IPS-15b (cell line): ENCODE data around the gene TNIK.

Experiments used
- H3K27me3 ChIP-seq: one replicate; pipeline ENCODE4 v1.6.1; 2013; ENCODE audit warnings: low read length; ENCODE audit not compliant: control insufficient read depth, insufficient read depth
- H3K36me3 ChIP-seq: one replicate; pipeline ENCODE4 v1.6.1; 2013; ENCODE audit warnings: low read length; ENCODE audit not compliant: control insufficient read depth, insufficient read depth
- H3K4me1 ChIP-seq: one replicate; pipeline ENCODE4 v1.6.1; 2013; ENCODE audit warnings: mild to moderate bottlenecking, low read length; ENCODE audit not compliant: control insufficient read depth, insufficient read depth
- H3K4me3 ChIP-seq: one replicate; pipeline ENCODE4 v1.5.1; 2013; ENCODE audit warnings: low read depth, low read length
- H3K9ac ChIP-seq: one replicate; pipeline ENCODE4 v1.6.1; 2013; ENCODE audit warnings: low read depth, mild to moderate bottlenecking, low read length
- H3K9me3 ChIP-seq: one replicate; pipeline ENCODE4 v1.6.1; 2013; ENCODE audit warnings: mild to moderate bottlenecking, low read length; ENCODE audit not compliant: control insufficient read depth, insufficient read depth

TNIK gene

GRCh38 chr3:171169866-171170265, 290.3 kb downstream of the TNIK start:
- H3K27me3 ChIP-seq: no peaks in the 10 kb centered on the region
- no peaks in the 10 kb centered on the region for H3K36me3 ChIP-seq
- peaks cover 4% of the 10 kb centered on the region for H3K4me1 ChIP-seq

GRCh38 chr3:171169443-171169842, 290.8 kb downstream of the TNIK start:
- Histone ChIP-seq H3K9me3 (no peaks in the 10 kb centered on the region), H3K4me3 (no peak overlapping the region), H3K4me1 (peaks cover 4% of the 10 kb centered on the region), H3K9ac (no peak overlapping the region), H3K36me3 (no peaks in the 10 kb centered on the region), H3K27me3 (no peaks in the 10 kb centered on the region)

More at GRCh38 chr3:171169866-171170265, 290.3 kb downstream of the TNIK start:
- Histone ChIP-seq H3K9ac (no peak overlapping the region), H3K9me3 (no peaks in the 10 kb centered on the region), H3K4me3 (no peak overlapping the region)

- no peaks in the 10 kb centered on the region for H3K27me3 ChIP-seq
- no peak overlapping the region for H3K9ac ChIP-seq
- H3K36me3 ChIP-seq: no peaks in the 10 kb centered on the region
- peaks cover 4% of the 10 kb centered on the region for H3K4me1 ChIP-seq
- no peak overlapping the region for H3K4me3 ChIP-seq
- H3K9me3 ChIP-seq: no peaks in the 10 kb centered on the region
These were observed 291.7 kb downstream of the TNIK start for GRCh38 chr3:171168551-171168950.

- peaks cover 4% of the 10 kb centered on the region for H3K4me1 ChIP-seq
- H3K27me3 ChIP-seq: no peaks in the 10 kb centered on the region
- H3K9ac ChIP-seq: no peak overlapping the region
- peaks cover under 1% of the 10 kb centered on the region for H3K9me3 ChIP-seq
- H3K36me3 ChIP-seq: no peaks in the 10 kb centered on the region
- H3K4me3 ChIP-seq: no peak overlapping the region
These were observed 292.1 kb downstream of the TNIK start for GRCh38 chr3:171168086-171168485.

GRCh38 chr3:171165983-171166382, 294.2 kb downstream of the TNIK start:
- H3K27me3 ChIP-seq: no peaks in the 10 kb centered on the region
- peaks cover 4% of the 10 kb centered on the region for H3K9me3 ChIP-seq
- H3K4me3 ChIP-seq: no peak overlapping the region
- peaks cover 4% of the 10 kb centered on the region for H3K4me1 ChIP-seq
- no peaks in the 10 kb centered on the region for H3K36me3 ChIP-seq
- no peak overlapping the region for H3K9ac ChIP-seq

GRCh38 chr3:171165499-171165921, 294.7 kb downstream of the TNIK start:
- peaks cover 4% of the 10 kb centered on the region for H3K4me1 ChIP-seq
- no peak overlapping the region for H3K9ac ChIP-seq
- no peaks in the 10 kb centered on the region for H3K27me3 ChIP-seq
- peaks cover 4% of the 10 kb centered on the region for H3K9me3 ChIP-seq
- H3K4me3 ChIP-seq: no peak overlapping the region
- H3K36me3 ChIP-seq: no peaks in the 10 kb centered on the region

GRCh38 chr3:171164067-171164465, 296.1 kb downstream of the TNIK start:
- no peaks in the 10 kb centered on the region for H3K27me3 ChIP-seq
- H3K4me3 ChIP-seq: no peak overlapping the region
- no peak overlapping the region for H3K9ac ChIP-seq
- H3K4me1 ChIP-seq: peaks cover 4% of the 10 kb centered on the region
- H3K9me3 ChIP-seq: peaks cover 4% of the 10 kb centered on the region
- H3K36me3 ChIP-seq: no peaks in the 10 kb centered on the region

- H3K4me1 ChIP-seq: peaks cover 4% of the 10 kb centered on the region
- no peak overlapping the region for H3K9ac ChIP-seq
- no peak overlapping the region for H3K4me3 ChIP-seq
- H3K36me3 ChIP-seq: no peaks in the 10 kb centered on the region
- peaks cover 4% of the 10 kb centered on the region for H3K9me3 ChIP-seq
- no peaks in the 10 kb centered on the region for H3K27me3 ChIP-seq
These were observed 296.8 kb downstream of the TNIK start for GRCh38 chr3:171163101-171164066.

GRCh38 chr3:171160325-171160724, 299.9 kb downstream of the TNIK start:
- Histone ChIP-seq H3K36me3 (no peaks in the 10 kb centered on the region), H3K9ac (no peak overlapping the region), H3K27me3 (no peaks in the 10 kb centered on the region), H3K4me3 (no peak overlapping the region), H3K9me3 (peaks cover 4% of the 10 kb centered on the region), H3K4me1 (no peaks in the 10 kb centered on the region)

- Histone ChIP-seq H3K9ac (no peak overlapping the region), H3K4me1 (no peaks in the 10 kb centered on the region), H3K4me3 (no peak overlapping the region), H3K27me3 (no peaks in the 10 kb centered on the region), H3K9me3 (peaks cover 4% of the 10 kb centered on the region), H3K36me3 (no peaks in the 10 kb centered on the region)
These were observed 300.4 kb downstream of the TNIK start for GRCh38 chr3:171159822-171160157.

- Histone ChIP-seq H3K27me3 (no peaks in the 10 kb centered on the region), H3K4me1 (no peaks in the 10 kb centered on the region), H3K36me3 (no peaks in the 10 kb centered on the region), H3K9me3 (peaks cover 4% of the 10 kb centered on the region), H3K9ac (no peak overlapping the region), H3K4me3 (no peak overlapping the region)
These were observed 301.0 kb downstream of the TNIK start for GRCh38 chr3:171159024-171159821.
